Liver (tissue), 9 donors: ENCODE data around the gene FRMD1. TPM values are rescaled to one million over a fixed set of nuclear protein-coding genes. Genes with fewer than 3 reads are reported as not detected.

Experiments
- DNase-seq: peaks from one replicate; pipeline ENCODE4 v3.0.0-alpha.2; 2017; ENCODE audit warnings: low spot score
- H3K27ac ChIP-seq, 2 donors: one replicate each; pipeline ENCODE4 v1.7.0; 2013; ENCODE audit warnings: inconsistent platforms in 2 of 2, low read length in 2 of 2, control low read depth in 1 of 2, low read depth in 1 of 2, mild to moderate bottlenecking in 1 of 2
- H3K27me3 ChIP-seq, 4 donors: one replicate each; pipeline versions ENCODE4 v1.6.1 to v1.7.0; 2013; ENCODE audit warnings: low read length in 3 of 4, inconsistent platforms in 1 of 4, mild to moderate bottlenecking in 1 of 4, moderate library complexity in 1 of 4; ENCODE audit not compliant: control insufficient read depth in 4 of 4, insufficient read depth in 4 of 4
- H3K36me3 ChIP-seq, 4 donors: one replicate each; pipeline versions ENCODE4 v1.6.1 to v1.7.0; 2013; ENCODE audit warnings: low read length in 3 of 4, mild to moderate bottlenecking in 3 of 4, low read depth in 1 of 4, moderate library complexity in 1 of 4; ENCODE audit not compliant: control insufficient read depth in 4 of 4, insufficient read depth in 3 of 4
- H3K4me1 ChIP-seq, 4 donors: one replicate each; pipeline versions ENCODE4 v1.6.1 to v1.7.0; 2013; ENCODE audit warnings: low read length in 3 of 4, mild to moderate bottlenecking in 3 of 4, moderate library complexity in 1 of 4; ENCODE audit not compliant: control insufficient read depth in 4 of 4, insufficient read depth in 4 of 4
- H3K4me3 ChIP-seq, 3 donors: one replicate each; pipeline versions ENCODE4 v1.6.1 to v1.7.0; 2013; ENCODE audit warnings: low read length in 3 of 3, control low read depth in 1 of 3, low read depth in 1 of 3, mild to moderate bottlenecking in 1 of 3
- H3K9ac ChIP-seq, 2 donors: one replicate each; pipeline ENCODE4 v1.7.0; 2013; ENCODE audit warnings: low read length in 2 of 2, mild to moderate bottlenecking in 2 of 2, moderate library complexity in 2 of 2, control low read depth in 1 of 2, low read depth in 1 of 2
- H3K9me3 ChIP-seq, 4 donors: one replicate each; pipeline versions ENCODE4 v1.6.1 to v1.7.0; 2013; ENCODE audit warnings: low read length in 3 of 4; ENCODE audit not compliant: control insufficient read depth in 4 of 4
- EGR1 ChIP-seq, 2 donors: IDR thresholded peaks; 2 replicates each; pipeline ENCODE4 v1.6.1; 2016 to 2018; ENCODE audit warnings: antibody characterized with exemption in 2 of 2, low read depth in 2 of 2
- FOXA1 ChIP-seq: IDR thresholded peaks from 2 replicates; pipeline ENCODE4 v1.6.1; 2016; ENCODE audit warnings: antibody characterized with exemption
- FOXA2 ChIP-seq: IDR thresholded peaks from 2 replicates; pipeline ENCODE4 v1.6.1; 2016; ENCODE audit warnings: antibody characterized with exemption
- GABPA ChIP-seq, 2 donors: IDR thresholded peaks in 1 of 2; conservative IDR thresholded peaks in 1 of 2; 2 replicates each; pipeline ENCODE4 v1.6.1; 2016; ENCODE audit warnings: antibody characterized with exemption in 2 of 2, mild to moderate bottlenecking in 1 of 2, moderate library complexity in 1 of 2
- HNF4A ChIP-seq, 2 donors: conservative IDR thresholded peaks; 2 replicates each; pipeline ENCODE4 v1.6.1; 2016; ENCODE audit warnings: antibody characterized with exemption in 2 of 2, mild to moderate bottlenecking in 2 of 2
- HNF4G ChIP-seq: IDR thresholded peaks from 2 replicates; pipeline ENCODE4 v1.6.1; 2016; ENCODE audit warnings: antibody characterized with exemption
- JUND ChIP-seq, 2 donors: IDR thresholded peaks; 2 replicates each; pipeline ENCODE4 v1.6.1; 2016; ENCODE audit warnings: antibody characterized with exemption in 2 of 2
- RAD21 ChIP-seq, 2 donors: IDR thresholded peaks; 2 replicates each; pipeline ENCODE4 v1.6.1; 2016; ENCODE audit warnings: antibody characterized with exemption in 2 of 2, mild to moderate bottlenecking in 2 of 2
- RXRA ChIP-seq, 2 donors: IDR thresholded peaks; 2 replicates each; pipeline ENCODE4 v1.6.1; 2017 to 2018; ENCODE audit warnings: antibody characterized with exemption in 2 of 2, mild to moderate bottlenecking in 1 of 2
- SP1 ChIP-seq: IDR thresholded peaks from 2 replicates; pipeline ENCODE4 v1.6.1; 2018; ENCODE audit warnings: antibody characterized with exemption, mild to moderate bottlenecking
- TAF1 ChIP-seq: conservative IDR thresholded peaks from 2 replicates; pipeline ENCODE4 v1.6.1; 2016; ENCODE audit warnings: antibody characterized with exemption, mild to moderate bottlenecking
- YY1 ChIP-seq: IDR thresholded peaks from 2 replicates; pipeline ENCODE4 v1.6.1; 2016; ENCODE audit warnings: antibody characterized with exemption, mild to moderate bottlenecking
- WGBS: extraction: QIAGEN DNeasy Blood & Tissue Kit; methylation state at CpG from one replicate; pipeline ENCODE4 v1.1.7; 2013; 5-methylcytosine and 5-hydroxymethylcytosine counted together
- polyA plus RNA-seq, 2 donors: library from polyadenylated mRNA; stranded (reverse) in 1 of 2; unstranded in 1 of 2; fragments of 200-250 nt in 1 of 2; fragments of >200 nt in 1 of 2; fragmentation: Nextera tagmentation in 1 of 2; extraction: Ambion mirVana in 1 of 2; gene quantifications; one replicate each; pipeline versions ENCODE4 v1.2.1 to v1.2.3, GENCODE V29; 2013 to 2015
- total RNA-seq, 2 donors: library from RNA; depleted of rRNA; stranded (reverse); fragments of >200 nt; gene quantifications; one replicate each; pipeline ENCODE4 v1.2.3, GENCODE V29; 2014
- TF ChIP-seq, protein P1 (sequence below): IDR thresholded peaks from 2 replicates; pipeline ENCODE4 v1.6.1; 2016; ENCODE audit warnings: antibody characterized with exemption
- TF ChIP-seq, protein P2 (sequence below): IDR thresholded peaks from 2 replicates; pipeline ENCODE4 v1.6.1; 2016; ENCODE audit warnings: antibody characterized with exemption
- TF ChIP-seq, protein P3 (sequence below): IDR thresholded peaks from 2 replicates; pipeline ENCODE4 v1.6.1; 2016; ENCODE audit warnings: antibody characterized with exemption
- TF ChIP-seq, protein P4 (sequence below): fragments of 150-350 bp; IDR thresholded peaks from 2 replicates; pipeline ENCODE4 v1.5.1; 2017; ENCODE audit warnings: improper control_type of control experiment, low read depth, low read length; ENCODE audit not compliant: missing input control
- donor health status: healthy.
- donor health status: healthy.
- donor health status: healthy.
- donor health status: healthy.
- donor health status: healthy.

FRMD1 gene
- total and polyA plus RNA-seq, 4 donors = 0.04 to 0.17 (median 0.12) TPM

DNA sequence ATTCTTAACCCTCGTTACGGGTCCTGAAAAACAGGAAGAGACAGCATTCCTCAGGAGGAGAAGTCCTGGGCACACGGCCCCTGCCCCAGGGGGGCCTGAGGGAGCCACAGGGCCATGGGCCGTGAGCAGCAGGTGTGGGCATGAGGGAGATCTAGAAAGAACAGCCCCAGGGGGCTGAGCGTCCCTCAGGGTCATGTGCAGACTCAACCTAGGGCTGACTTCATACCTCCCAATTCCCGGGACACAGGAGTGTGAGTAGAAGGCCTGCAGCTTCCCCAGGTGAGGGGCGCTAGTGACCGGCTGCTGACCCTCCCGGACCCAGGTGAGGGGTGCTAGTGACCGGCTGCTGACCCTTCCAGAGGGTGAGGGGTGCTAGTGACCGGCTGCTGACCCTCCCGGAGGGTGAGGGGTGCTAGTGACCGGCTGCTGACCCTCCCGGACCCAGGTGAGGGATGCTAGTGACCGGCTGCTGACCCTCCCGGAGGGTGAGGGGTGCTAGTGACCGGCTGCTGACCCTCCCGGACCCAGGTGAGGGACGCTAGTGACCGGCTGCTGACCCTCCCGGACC is 35.1 kb downstream of the FRMD1 start (continued):
- TF ChIP-seq, protein P1, sequence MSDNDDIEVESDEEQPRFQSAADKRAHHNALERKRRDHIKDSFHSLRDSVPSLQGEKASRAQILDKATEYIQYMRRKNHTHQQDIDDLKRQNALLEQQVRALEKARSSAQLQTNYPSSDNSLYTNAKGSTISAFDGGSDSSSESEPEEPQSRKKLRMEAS = no peak

DNA sequence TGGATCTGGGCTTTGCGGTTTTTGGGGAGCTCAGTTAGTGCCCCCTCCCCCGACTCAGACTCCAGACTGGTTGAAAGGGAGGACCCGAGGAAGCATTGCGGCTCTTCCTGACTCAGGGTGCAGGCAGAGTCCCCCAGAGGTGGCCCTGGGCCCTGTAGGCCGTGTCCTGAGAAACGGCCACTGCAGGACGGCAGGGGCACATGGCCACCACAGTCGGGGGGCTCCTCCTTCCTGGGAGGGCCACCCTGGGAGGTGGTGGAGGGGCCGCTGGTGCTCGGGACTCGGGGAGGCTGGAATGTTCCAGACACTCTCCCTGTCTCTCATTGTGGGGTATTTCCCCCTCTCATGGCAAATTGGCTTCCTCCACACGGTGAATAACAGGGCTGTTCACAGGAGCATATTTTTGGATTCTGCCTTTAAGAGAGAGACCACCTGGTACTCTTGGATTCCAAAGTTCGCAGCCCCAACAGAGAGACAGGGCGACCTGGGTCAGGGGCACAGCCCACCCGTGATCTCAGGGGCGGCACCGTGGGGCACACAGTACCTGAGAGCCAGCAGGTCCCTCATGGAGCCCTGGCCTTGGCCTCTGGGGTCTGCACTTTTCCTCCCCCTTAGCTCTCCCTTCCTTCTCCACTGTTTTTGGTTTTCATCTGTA is 35.7 kb downstream of the FRMD1 start:
- H3K9ac ChIP-seq = no peak overlapping the region
- H3K36me3 ChIP-seq = no peaks in the 10 kb centered on the region
- peaks cover 14 to 33% (median 23%) of the 10 kb centered on the region in 4 donors for H3K9me3 ChIP-seq
- WGBS = 94% methylated on average over 17 of the region's 17 CpGs
- no peaks in the 10 kb centered on the region for H3K27me3 ChIP-seq
- H3K27ac ChIP-seq = no peak overlapping the region
- DNase-seq = no peak
- H3K4me3 ChIP-seq = no peak overlapping the region
- no peak for TF ChIP-seq RAD21 (IDR thresholded peaks at IDR 0.05)
- TF ChIP-seq, protein P2, sequence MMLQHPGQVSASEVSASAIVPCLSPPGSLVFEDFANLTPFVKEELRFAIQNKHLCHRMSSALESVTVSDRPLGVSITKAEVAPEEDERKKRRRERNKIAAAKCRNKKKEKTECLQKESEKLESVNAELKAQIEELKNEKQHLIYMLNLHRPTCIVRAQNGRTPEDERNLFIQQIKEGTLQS = no peak
- no peak for TF ChIP-seq JUND (IDR thresholded peaks at IDR 0.05)
- no peak for TF ChIP-seq HNF4A (conservative IDR thresholded peaks at IDR 0.05)
- TF ChIP-seq FOXA2 = no peak
- H3K4me1 ChIP-seq = no peaks in the 10 kb centered on the region

DNA sequence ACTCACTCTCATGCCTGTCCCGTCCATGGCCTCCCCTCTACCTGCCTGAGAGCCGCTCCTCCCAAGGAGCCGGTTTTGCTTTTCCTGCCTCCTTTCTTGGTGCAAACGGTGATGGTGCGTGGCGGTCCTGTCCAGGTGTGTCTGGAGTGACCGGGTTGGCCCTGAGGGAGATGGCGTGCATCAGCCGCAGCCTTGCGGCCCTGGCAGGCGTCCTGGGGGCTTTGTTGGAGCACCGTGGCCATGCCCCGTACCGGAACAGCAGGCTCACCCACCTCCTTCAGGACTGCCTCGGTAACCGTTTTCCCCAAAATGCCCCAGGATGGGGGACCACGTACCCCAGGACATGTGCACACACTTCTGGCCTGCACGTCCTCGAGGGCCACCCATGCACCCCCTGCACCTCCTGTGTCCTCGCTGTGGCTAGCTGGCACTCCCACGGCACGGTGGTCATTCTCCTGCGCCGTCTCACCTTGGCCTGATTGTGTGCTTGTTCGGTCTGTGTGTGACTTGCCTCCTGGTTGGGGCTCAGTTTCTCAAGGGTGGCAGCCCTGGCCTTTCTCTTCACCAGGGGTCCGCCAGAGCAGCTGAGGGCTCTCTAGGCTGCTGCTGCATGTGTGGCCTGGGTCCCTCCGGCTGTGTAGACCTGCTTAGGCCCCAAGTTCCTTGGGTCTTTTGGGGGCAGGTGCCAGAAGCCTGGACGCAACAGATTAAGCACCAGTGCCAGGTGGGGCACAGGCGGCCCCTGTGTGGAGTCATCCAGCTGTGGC is 36.4 kb downstream of the FRMD1 start:
- no peak overlapping the region for H3K9ac ChIP-seq
- DNase-seq = no peak
- 95% methylated on average over 29 of the region's 29 CpGs for WGBS

DNA sequence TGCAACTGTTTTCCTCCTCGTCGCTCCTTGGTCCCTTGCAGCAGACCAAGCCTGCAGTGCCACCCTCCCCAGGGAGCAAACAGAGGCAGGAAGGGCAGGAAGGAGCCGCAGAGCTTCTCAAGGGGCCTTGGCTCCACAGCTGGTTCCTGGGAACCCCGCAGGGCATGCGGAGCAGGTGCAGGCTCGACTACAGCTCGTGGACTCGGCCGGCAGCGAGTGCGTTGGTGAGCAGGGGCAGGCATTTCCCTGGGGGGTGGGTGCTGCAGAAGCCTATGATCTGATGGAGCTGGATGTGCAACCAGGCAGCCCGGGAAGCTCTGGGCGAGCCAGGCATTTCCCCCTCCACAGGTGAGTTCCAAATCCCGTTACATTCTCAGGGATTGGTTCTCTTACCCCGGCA is 37.1 kb downstream of the FRMD1 start:
- H3K36me3 ChIP-seq = no peaks in the 10 kb centered on the region
- H3K4me1 ChIP-seq = no peaks in the 10 kb centered on the region
- no peaks in the 10 kb centered on the region for H3K27me3 ChIP-seq
- peaks cover 16 to 37% (median 23%) of the 10 kb centered on the region in 4 donors for H3K9me3 ChIP-seq
- no peak for DNase-seq
- no peak overlapping the region for H3K4me3 ChIP-seq
- H3K27ac ChIP-seq = no peak overlapping the region
- WGBS = 95% methylated on average over 15 of the region's 15 CpGs
- no peak overlapping the region for H3K9ac ChIP-seq
- TF ChIP-seq HNF4A (conservative IDR thresholded peaks at IDR 0.05) = no peak
- TF ChIP-seq, protein P3, sequence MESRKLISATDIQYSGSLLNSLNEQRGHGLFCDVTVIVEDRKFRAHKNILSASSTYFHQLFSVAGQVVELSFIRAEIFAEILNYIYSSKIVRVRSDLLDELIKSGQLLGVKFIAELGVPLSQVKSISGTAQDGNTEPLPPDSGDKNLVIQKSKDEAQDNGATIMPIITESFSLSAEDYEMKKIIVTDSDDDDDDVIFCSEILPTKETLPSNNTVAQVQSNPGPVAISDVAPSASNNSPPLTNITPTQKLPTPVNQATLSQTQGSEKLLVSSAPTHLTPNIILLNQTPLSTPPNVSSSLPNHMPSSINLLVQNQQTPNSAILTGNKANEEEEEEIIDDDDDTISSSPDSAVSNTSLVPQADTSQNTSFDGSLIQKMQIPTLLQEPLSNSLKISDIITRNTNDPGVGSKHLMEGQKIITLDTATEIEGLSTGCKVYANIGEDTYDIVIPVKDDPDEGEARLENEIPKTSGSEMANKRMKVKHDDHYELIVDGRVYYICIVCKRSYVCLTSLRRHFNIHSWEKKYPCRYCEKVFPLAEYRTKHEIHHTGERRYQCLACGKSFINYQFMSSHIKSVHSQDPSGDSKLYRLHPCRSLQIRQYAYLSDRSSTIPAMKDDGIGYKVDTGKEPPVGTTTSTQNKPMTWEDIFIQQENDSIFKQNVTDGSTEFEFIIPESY = no peak
- TF ChIP-seq, protein P2 = no peak
- no peak for TF ChIP-seq RAD21 (IDR thresholded peaks at IDR 0.05)
- TF ChIP-seq, protein P4, sequence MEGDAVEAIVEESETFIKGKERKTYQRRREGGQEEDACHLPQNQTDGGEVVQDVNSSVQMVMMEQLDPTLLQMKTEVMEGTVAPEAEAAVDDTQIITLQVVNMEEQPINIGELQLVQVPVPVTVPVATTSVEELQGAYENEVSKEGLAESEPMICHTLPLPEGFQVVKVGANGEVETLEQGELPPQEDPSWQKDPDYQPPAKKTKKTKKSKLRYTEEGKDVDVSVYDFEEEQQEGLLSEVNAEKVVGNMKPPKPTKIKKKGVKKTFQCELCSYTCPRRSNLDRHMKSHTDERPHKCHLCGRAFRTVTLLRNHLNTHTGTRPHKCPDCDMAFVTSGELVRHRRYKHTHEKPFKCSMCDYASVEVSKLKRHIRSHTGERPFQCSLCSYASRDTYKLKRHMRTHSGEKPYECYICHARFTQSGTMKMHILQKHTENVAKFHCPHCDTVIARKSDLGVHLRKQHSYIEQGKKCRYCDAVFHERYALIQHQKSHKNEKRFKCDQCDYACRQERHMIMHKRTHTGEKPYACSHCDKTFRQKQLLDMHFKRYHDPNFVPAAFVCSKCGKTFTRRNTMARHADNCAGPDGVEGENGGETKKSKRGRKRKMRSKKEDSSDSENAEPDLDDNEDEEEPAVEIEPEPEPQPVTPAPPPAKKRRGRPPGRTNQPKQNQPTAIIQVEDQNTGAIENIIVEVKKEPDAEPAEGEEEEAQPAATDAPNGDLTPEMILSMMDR = no peak
- TF ChIP-seq HNF4G = no peak
- TF ChIP-seq RXRA (IDR thresholded peaks at IDR 0.05) = no peak
- no peak for TF ChIP-seq SP1
- no peak for TF ChIP-seq YY1
- TF ChIP-seq FOXA1 = no peak
- no peak for TF ChIP-seq JUND (IDR thresholded peaks at IDR 0.05)
- no peak for TF ChIP-seq EGR1 (IDR thresholded peaks at IDR 0.05; ENCODE audit: low read depth in 2 of 2)

More for the DNA sequence above, 36.4 kb downstream of the FRMD1 start:
- no peaks in the 10 kb centered on the region for H3K4me1 ChIP-seq
- no peak overlapping the region for H3K27ac ChIP-seq
- H3K9me3 ChIP-seq = peaks cover 16 to 37% (median 23%) of the 10 kb centered on the region in 4 donors
- no peaks in the 10 kb centered on the region for H3K36me3 ChIP-seq
- H3K4me3 ChIP-seq = no peak overlapping the region
- no peaks in the 10 kb centered on the region for H3K27me3 ChIP-seq
- TF ChIP-seq FOXA1 (no peak), YY1 (no peak), RXRA (IDR thresholded peaks at IDR 0.05) (no peak), EGR1 (IDR thresholded peaks at IDR 0.05; ENCODE audit: low read depth in 2 of 2) (no peak), JUND (IDR thresholded peaks at IDR 0.05) (no peak), HNF4G (no peak), GABPA (IDR thresholded peaks at IDR 0.05 in 1 of 2, conservative IDR thresholded peaks at IDR 0.05 in 1 of 2) (no peak), TAF1 (no peak)
